Stromal cell of bone marrow (primary cell): ENCODE data around the gene NOL7.

ENCODE experiments used
- DNase-seq: peaks from one replicate; pipeline ENCODE4 v3.0.0-alpha.2; 2012; ENCODE audit warnings: low read depth

The NOL7 gene

DNA sequence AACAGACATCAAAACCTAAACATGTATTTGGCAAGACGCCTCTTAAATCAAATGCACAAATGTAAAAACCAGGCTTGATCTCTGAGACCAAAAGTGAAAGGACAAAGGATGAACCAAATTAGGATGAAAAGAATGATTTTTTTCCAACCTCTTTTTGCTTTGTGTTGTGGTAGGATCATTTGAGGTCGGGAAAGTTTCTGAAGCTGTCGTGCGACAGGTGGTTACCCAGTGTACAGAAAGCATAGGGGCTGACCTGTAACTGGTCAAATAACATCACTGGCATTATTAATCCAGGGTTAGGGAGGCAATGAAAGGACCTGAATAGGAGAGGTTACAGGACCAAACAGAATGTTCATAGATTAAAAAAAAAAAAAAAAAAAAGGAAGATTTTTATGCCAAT is 18.1 kb upstream of the NOL7 start:
- DNase-seq, result no peak

DNA sequence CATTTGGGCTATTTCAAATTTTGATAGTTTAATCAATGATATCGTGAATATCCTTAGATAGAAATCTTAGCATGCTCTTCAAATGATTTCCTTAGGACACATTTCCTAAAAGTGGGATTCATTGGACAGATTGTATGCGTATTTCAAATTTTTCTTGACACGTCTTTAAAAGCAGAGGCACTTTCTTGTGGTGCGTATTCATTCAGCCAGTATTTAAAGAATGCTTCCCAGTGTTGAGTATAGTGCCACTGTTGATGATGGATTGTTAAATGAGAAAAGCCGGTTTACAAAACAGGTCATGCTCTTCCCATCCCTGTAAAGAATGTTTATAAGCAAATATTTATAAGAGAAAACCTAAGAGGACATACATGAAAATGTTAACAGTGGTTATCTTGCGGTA is 15.1 kb upstream of the NOL7 start:
- no peak for DNase-seq

DNA sequence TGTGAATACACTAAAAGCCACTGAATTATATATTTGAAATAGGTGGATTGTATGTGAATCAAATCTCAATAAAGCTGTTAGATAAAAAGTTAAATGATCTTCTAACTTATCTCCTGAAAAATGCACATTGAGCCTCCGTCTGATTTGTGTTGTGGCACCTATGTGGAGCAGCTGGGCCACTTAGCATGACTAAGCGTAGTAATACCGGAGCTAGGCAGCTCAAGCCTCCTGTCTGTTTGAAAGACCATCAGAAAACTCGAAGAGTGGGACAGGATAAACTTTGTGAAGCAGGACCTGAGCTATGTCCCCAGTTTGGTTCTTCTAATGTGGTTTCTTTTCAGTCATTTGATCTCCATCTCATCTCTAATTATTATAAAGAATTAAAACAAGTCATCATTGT is 11.0 kb upstream of the NOL7 start:
- DNase-seq, result no peak

DNA sequence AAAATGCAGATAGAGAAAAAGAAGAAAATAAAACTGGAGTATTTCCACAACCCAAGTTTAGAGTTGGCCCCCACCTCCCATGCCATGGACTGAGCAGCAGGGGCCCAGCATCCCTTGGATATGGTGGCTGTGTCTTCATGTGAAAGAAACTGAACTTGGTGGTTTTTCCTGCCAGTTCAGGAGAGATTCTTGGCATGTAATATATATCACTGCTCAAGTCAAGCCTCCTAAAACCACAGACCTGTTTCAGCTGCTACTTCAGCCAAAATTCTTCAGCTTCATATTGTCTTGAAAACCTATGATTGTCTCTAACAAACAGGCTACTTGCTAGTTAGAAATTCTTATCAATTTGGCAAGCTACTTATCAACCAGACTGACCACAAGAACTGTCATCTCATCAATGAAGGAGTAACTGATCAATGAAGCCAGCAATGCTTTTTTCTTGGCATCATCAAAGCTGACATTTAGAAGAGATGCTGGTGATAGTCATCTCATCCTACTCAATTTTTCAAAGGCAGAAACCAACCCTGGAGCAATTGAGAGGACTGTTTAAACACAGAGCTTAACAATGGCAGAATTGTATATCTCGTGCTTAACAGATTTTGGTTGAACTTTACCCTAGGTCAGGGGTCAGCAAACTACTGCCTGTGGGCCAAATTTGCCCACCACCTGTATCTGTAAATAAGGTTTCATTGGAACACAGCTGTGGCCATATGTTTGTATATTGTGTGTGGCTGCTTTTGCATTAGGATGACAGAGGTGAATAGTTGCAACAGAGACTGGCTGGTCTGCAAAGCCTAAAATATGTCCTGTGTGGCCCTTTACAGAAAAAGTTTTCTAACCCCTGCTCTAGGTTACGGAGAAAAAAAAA is 10.4 kb upstream of the NOL7 start:
- DNase-seq, result no peak

DNA sequence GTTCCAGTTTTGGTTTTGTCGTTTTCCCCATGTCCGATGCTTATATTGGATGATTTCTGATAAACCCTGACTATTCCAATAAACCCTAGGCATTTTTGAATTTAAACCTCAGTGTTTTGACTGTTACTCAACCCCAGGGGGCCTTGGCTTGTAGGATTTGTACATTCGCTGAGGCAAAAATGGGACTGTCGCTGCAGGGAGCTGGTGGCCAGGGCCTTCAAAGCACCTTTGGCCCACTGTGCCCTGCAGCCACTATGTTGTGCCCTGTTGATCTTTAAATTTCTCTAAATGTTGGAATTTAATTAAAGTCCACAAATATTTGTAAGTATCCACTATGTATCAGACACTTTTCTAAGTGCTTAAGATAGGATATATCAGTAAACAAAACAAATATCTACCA is 9.5 kb upstream of the NOL7 start:
- DNase-seq, result no peak

DNA sequence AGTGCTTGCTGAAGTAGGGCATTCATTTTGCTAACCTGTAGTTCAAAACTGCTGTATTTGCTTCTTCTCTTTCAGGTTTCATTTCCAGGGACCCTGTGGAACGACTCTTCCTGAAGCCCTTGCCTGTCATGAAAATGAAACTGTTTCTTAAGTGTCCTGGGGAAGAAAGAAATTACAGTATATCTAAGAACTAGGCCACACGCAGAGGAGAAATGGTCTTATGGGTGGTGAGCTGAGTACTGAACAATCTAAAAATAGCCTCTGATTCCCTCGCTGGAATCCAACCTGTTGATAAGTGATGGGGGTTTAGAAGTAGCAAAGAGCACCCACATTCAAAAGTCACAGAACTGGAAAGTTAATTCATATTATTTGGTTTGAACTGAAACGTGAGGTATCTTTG is 3.4 kb upstream of the NOL7 start:
- DNase-seq, result no peak

DNA sequence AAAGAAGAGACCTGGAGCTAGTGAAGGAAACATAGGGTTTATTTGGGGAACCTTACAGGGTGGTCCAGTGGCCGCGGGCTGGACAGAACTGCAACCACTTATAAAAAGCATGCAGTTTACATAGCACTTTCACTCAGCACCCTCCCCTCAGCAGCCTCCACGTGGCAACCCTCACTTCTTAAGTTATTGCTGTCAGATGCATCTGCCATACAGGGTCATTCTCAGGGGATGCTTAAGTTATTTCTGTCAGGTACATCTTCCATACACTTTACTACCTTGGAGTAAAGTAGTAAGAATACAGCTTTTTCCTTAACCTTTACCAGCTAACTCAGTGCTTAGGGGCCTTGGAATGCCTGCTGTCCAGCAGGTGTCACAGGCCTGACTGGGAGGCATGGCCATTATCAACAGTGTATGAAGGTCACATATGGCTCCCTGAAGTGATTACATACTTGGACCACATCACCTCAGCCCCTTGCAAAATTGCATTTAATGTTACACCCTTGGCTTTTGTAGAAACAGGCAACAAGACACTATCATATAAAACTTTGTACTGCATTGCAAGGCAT is 2.0 kb upstream of the NOL7 start:
- DNase-seq, result no peak

DNA sequence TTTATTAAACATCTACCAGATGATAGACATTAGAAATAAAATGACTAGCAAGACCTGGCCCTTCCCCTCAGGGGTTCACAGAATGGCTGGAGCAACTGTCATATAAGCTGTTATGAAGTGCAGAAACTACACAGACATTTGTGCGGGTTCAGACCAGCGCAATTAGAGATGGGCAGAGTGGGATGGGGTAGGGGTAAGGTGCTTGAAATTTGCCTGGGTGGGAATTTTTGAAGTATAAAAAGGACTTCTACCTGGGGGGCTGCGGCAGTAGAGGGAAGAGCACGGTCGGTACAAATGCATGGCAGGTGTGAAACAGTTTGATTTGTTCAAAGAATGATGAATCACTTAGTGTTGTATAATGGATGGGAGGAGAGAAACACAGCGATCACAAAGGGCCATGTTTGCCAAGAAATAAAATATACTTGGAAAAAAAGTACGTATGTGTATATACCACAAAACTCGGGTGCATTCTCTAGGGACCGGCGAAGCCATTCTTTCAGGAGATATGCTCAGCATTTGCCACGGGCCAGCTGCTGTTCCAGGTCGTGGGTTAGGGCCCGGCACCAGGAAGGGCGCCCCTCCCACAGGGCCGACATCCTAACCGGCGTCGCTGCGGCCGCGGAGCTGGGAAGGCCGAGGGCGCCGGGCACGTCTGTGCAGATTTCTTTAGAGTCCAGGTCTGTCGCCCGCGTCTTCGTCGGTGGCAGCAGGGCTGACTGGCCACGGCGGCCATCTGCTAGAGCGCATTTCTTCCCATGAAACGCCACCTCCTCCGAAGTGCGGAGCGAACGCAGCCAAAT is 809 bp upstream of the NOL7 start:
- DNase-seq, result peak; percentile 9

DNA sequence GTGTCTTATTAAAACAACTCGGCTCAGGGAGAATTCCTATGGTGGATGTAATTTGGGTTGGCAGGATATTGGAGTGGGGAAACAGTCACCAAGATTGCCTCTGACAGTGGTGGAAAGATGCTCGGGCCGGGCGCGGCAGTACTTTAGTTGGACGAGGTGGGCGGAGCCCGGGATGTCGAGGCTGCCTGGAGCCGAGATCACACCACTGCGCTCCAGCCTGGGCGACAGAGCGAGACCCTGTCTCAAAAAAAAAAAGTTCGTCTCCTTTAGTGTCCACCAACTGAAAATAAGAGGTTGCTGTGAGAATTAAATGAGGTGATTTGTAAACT is 621 bp downstream of the NOL7 start:
- peak; percentile 26 for DNase-seq

DNA sequence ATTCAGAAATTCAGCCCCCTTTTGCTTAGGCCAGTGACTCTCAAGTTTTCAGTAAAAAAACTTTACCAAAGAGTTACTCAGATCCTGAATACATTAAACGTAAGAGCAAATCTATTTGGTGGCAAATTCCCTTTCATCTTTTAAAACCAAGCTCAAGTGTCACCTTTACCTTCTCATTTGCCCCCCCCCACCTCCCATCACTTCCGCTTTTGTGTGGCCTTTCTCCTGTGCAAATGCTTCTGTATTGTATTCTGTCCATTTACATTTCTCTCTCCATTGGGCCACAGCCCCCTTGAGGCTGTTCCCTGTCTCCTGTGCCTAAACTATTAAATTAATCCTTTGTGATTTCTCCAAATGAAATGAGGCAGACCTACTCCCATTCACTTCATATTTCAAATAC is 1.9 kb downstream of the NOL7 start:
- DNase-seq, result no peak

DNA sequence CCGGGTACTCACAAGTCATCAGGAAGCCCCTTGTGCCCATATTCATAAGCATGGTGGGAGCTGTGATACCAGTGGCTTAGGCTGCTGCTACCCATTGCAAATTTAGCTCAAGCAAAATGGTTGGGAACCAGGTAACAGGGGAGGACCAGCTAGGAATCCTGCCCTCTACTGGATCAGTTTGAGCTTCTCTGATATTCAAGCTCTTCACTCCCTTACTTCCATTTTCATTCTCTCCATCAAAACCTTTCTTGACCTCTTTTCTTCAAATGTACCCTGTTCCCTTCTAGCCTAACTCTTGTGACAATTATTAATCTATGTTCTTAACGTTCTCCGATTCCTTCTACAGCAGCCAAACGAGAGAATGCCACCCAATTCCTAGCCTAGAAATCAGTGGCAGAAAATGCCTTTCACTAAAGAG is 9.7 kb downstream of the NOL7 start:
- peak; percentile 11 for DNase-seq

DNA sequence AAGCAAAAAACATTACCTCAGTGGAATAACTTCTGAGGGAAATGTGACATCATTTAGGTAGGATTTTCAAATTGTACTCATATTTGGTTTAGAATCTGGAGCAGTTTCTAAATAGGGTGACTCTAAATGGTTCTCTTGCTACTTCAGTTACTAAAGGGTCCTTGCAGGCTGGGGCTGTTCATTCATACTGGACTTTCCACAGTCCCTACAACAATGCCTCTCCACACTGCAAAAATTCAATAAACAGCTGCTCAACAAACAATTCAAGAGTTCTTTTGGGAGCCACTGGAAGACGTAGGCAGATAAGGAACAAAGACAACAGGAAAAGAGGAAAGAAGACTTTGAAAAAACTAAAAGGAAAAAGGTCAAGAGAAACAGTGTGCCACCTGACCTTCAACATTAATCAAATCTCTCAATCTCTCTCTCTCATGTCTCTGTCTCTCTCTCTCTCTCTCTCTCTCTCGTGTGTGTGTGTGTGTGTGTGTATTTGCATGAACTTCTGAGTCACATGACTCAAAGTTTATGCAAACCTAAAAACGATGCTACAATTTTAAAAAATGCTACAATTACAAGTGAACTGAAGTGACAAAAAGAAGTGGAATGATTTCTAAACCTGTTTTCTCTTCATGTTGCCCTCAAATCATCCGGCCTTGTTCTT is 14.5 kb downstream of the NOL7 start:
- no peak for DNase-seq

DNA sequence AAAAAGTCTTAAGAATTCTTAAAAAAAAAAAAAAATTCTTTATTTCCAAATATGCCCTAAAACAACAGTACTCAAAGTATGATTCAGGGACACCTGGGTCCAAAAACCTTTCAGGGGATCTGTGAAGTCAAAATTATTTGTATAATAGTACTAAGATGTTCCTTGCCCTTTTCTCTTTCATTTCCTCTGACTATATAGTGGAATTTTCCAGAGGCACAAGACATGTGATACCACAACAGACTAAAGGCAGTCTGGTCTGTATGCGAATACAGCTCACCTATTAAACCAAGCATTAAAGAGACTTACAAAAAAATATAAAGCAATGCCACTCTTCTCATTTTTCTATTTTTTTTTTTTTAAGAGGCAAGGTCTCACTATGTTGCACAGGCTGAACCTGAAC is 15.4 kb downstream of the NOL7 start:
- DNase-seq, result no peak

DNA sequence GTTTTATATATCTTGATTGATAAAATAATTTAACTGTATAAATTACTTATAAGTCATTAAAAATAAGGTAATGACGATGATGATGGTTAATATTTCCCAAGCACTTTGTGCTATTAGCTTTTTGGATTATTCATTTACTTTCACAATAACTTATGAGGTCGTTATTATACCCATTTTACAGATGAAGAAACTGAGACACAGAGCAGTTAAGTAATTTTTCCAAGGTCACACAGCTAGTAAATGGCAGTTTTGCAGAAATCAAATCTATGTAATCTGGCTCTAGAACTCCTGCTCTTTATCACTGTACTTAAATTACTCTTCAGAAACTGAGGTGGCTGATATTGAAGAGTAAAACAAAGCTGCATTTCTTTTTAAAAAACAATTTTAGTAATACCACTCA is 18.2 kb downstream of the NOL7 start:
- no peak for DNase-seq

DNA sequence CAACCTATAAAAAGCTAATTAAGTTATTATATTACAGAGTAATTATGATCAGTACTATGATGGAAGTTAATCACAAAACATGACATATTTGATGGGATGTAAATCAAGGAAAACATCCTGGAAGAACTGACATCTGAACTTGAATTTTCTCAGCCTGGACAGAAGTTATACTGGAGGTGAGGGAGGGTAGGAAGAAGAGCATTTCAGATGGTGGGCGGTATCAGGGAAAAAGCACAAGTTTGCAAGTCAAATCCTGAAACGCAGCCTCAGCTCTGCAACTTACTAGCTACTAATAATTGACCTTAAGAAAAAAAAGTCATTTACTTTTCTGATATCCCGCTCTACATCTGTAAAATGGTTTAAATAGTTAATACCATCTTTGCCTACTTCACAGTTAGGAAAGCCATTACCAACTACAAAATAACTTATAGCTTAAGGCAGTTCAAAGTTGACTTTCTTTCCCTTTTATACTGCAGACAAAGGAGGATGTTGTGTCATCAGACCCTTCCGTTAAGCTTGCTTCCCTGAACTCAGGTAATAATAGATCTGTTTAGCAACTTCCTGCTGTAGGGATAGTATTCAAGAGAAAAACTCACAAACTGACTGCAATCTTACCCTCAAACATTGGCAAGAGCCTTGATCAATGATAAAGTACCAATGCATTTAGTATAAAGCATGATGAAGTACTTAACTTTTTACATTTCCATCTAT is 21.0 kb downstream of the NOL7 start:
- no peak for DNase-seq

DNA sequence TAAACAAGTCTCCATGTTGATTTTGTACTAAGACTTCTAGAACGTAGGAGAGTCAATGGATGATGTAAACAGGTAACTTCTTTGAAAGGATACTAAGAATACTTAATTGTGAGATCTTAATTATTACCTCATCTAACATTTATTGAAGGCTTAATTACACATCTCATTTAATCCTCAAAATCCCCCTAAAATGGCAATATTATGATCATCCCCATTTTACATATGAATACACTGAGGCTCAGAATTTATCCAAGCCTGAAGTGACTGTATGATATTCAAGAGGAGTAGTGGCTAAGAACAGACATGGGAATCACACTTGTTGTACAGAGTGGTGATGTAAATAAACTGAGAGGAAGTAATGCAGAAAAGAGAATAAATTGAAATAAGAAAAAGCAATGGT is 22.9 kb downstream of the NOL7 start:
- no peak for DNase-seq

DNA sequence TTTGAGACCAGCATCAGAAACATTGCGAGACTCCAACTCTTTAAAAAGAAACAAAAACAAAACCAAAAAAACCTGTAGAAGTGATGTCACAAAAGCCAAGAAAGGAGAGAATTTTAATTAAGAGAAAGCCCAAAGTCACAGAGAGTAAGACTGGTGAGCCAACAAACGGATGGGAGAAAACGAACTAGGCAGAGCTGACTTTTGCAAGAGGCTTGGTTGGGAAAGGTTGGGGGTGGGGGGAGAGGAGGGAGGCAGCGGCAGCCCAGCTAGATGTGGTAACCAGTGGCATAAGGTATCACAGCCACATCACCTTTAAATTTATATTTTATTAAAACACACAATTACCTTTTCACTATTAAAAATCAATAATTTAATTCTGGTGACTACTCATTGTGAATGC is 23.5 kb downstream of the NOL7 start:
- DNase-seq, result no peak

DNA sequence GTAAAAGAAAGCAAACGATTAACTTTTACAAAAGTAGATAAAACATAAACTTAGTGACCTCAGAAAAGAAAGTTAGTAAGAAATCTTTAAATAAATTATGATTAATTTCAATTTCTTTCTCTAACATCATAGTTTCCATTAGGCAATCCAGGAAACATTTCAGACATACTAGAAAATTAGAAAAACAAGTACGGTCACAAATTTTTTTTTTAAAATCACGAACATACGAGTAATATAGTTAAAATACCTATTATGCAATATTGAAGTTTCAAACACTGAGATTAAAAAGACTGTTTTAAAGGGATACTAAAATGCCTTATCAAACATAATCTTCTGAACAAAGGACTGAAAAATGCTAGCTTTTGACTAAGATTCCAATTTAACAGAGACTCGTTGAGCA is 26.2 kb downstream of the NOL7 start:
- DNase-seq, result peak; percentile 28

DNA sequence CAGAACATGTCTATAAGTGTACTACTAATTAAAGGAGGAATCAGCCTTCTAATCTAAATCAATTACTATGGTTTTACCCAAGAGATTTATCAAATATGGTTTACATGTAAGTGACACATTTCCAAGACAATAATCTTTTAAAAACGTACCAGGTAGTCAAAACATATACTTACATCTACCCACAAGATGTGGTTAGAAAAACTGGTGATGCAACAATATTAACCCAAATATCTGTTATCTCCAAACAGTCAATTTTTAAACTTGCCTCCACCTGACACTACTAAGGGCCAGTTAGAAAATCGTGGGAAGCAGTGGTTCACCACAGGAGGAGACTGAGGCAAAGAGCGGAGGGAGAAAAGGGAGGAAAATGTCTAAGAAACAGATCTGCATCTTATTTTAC is 28.0 kb downstream of the NOL7 start:
- no peak for DNase-seq

DNA sequence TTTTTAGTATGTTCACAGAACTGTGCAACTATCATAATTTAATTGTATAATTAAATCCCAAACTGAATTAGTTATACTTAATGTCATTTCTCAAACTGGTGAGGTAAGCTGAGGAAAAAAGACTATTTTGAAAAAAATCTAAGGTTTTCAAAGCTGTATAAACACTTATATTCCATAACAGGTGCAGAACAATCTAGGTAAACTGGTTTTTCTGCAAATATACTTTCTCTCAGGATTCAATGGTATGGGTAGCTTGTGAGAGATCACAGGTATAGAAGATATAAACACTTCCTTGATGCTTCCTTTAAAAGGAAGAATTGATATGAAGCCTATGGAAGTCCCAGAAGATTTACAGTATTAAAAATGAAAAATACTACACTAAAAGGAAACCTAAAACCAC is 33.7 kb downstream of the NOL7 start:
- no peak for DNase-seq

DNA sequence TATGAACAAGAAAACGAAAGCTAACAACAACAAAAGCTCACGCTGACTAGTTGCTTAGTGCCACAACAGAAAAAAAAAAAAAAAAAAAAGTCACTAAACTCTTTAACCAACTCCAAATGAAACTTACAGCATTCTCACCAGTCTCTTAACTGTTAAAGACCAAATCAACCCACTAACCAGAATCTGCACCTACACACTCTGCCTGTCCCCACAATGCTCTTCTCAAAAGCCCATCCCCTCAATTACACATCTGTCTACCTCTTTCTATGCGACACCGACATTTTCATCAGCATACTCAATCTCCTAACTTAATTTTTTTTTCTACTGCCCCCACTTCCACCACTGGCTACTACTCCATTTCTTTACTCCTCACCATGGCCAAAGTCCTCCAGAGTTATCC is 34.3 kb downstream of the NOL7 start:
- no peak for DNase-seq

DNA sequence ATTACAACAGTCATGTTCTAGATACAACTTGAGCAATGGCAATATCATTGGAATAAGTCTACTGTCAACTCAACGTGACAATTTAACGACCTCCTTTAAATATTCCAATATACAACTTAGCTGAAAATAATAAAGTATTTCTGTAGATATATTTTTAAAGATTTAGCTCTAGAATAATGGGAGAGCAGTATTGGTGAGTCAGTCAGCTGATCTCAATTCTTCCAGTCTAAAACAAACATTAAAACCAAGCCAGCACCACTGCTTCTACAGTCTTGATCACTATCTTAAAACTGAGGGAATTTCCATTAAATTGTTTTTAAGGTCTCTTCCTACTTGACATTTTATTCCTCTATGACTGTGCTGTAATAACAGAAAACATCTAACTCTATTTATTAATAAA is 38.2 kb downstream of the NOL7 start:
- peak; percentile 40 for DNase-seq
